ENCODE data around the gene TTC39C. TPM values are rescaled to one million over a fixed set of nuclear protein-coding genes. Genes with fewer than 3 reads are reported as not detected.

Gene TTC39C
- total RNA-seq, 1 donor from 2014 or later = 12.8 TPM

GRCh38 chr18:24011123-24011917 is 3.2 kb upstream of the TTC39C start:
- no peak overlapping the region for H2AFZ ChIP-seq (ENCODE audit: low read depth, low read length)
- H3K27ac Mint-ChIP-seq (ENCODE audit: unreplicated experiment) = no peak overlapping the region
- no peak overlapping the region for H3K4me3 Mint-ChIP-seq (ENCODE audit: unreplicated experiment)

DNA sequence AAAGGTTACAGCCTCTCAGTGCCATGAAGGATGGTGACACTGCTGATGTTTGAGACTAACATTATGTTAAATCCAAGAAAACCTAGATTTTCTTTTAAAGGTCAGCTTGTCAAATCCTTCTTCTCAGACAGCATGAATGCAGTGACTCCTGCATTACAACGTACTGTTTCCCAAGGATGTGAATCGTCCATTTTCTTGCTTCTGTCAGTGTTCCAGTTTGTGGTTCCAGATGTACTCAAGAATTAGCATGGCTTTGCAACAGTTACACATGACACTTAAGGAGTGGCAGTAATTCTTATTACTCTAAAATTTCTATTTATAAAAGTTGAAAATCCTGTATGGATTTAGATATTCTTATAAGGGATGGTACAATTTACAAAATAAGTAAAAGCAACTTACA is 1.5 kb upstream of the TTC39C start:
- peaks cover 22% of the 10 kb centered on the region for H4K20me1 ChIP-seq (ENCODE audit: insufficient read depth, low read length)
- H3K27ac ChIP-seq (ENCODE audit: low read depth, low read length) = no peak overlapping the region
- no peaks in the 10 kb centered on the region for H3K36me3 Mint-ChIP-seq (ENCODE audit: low read depth, unreplicated experiment)
- H3K4me2 ChIP-seq (ENCODE audit: low read length) = no peak overlapping the region
- H3K27me3 Mint-ChIP-seq (ENCODE audit: low read depth, unreplicated experiment) = peaks cover 26% of the 10 kb centered on the region
- peaks cover 8% of the 10 kb centered on the region for H3K4me1 ChIP-seq (ENCODE audit: insufficient read depth, low read length)
- H3K79me2 ChIP-seq (ENCODE audit: insufficient read depth, low read length) = peaks cover 18% of the 10 kb centered on the region
- H3K4me1 Mint-ChIP-seq (ENCODE audit: low read depth, unreplicated experiment) = peaks cover 5% of the 10 kb centered on the region
- H2AFZ ChIP-seq (ENCODE audit: low read depth, low read length) = no peak overlapping the region
- H3K4me3 Mint-ChIP-seq (ENCODE audit: unreplicated experiment) = no peak overlapping the region
- peaks cover 30% of the 10 kb centered on the region for H3K27me3 ChIP-seq (ENCODE audit: insufficient read depth, low read length)
- no peaks in the 10 kb centered on the region for H3K9me3 Mint-ChIP-seq (ENCODE audit: unreplicated experiment)
- no peak overlapping the region for H3K9ac ChIP-seq (ENCODE audit: low read length)
- TF ChIP-seq CTCF (IDR thresholded peaks at IDR 0.05; ENCODE audit: insufficient read depth, low read depth, low read length) (no peak), EZH2 (IDR thresholded peaks at IDR 0.05; ENCODE audit: insufficient read depth, low read length) (no peak)
- no peak for DNase-seq (ENCODE audit: low read depth)
- no peaks in the 10 kb centered on the region for H3K9me3 ChIP-seq (ENCODE audit: insufficient read depth, low read depth, low read length)
- no peak overlapping the region for H3K4me3 ChIP-seq (ENCODE audit: insufficient read depth, low read depth, low read length)
- FAIRE-seq = no peak
- no peak overlapping the region for H3K27ac Mint-ChIP-seq (ENCODE audit: unreplicated experiment)
- no peaks in the 10 kb centered on the region for H3K36me3 ChIP-seq (ENCODE audit: insufficient read depth, low read length)

More at GRCh38 chr18:24011123-24011917, 3.2 kb upstream of the TTC39C start:
- no peak overlapping the region for H3K27ac ChIP-seq (ENCODE audit: low read depth, low read length)
- no peak for DNase-seq (ENCODE audit: low read depth)
- no peak overlapping the region for H3K4me2 ChIP-seq (ENCODE audit: low read length)
- no peak for FAIRE-seq
- Mint-ChIP-seq H3K4me1 (ENCODE audit: low read depth, unreplicated experiment) (peaks cover 5% of the 10 kb centered on the region), H3K9me3 (ENCODE audit: unreplicated experiment) (no peaks in the 10 kb centered on the region), H3K36me3 (ENCODE audit: low read depth, unreplicated experiment) (no peaks in the 10 kb centered on the region), H3K27me3 (ENCODE audit: low read depth, unreplicated experiment) (peaks cover 26% of the 10 kb centered on the region)
- no peak overlapping the region for H3K9ac ChIP-seq (ENCODE audit: low read length)
- no peak overlapping the region for H3K4me3 ChIP-seq (ENCODE audit: insufficient read depth, low read depth, low read length)
- peaks cover 8% of the 10 kb centered on the region for H3K4me1 ChIP-seq (ENCODE audit: insufficient read depth, low read length)
- peaks cover 7% of the 10 kb centered on the region for H4K20me1 ChIP-seq (ENCODE audit: insufficient read depth, low read length)
- H3K9me3 ChIP-seq (ENCODE audit: insufficient read depth, low read depth, low read length) = no peaks in the 10 kb centered on the region
- no peaks in the 10 kb centered on the region for H3K36me3 ChIP-seq (ENCODE audit: insufficient read depth, low read length)
- H3K27me3 ChIP-seq (ENCODE audit: insufficient read depth, low read length) = peaks cover 31% of the 10 kb centered on the region
- TF ChIP-seq CTCF (IDR thresholded peaks at IDR 0.05; ENCODE audit: insufficient read depth, low read depth, low read length) = no peak
- no peak for TF ChIP-seq EZH2 (IDR thresholded peaks at IDR 0.05; ENCODE audit: insufficient read depth, low read length)
- H3K79me2 ChIP-seq (ENCODE audit: insufficient read depth, low read length) = peaks cover 7% of the 10 kb centered on the region

Data from astrocyte (in vitro differentiated cells and primary cell).